HG03442 (cell line): ENCODE measurements around the gene DHX16.
A peak's percentile ranks its signal among the peaks of the same experiment; 100 is the strongest.
"Not testable (repeated sequence)": the region's sequence is repeated elsewhere in the genome, so short reads cannot be mapped to it uniquely, and the experiment has no call there.

Experiments used
- ATAC-seq: cut with Tn5 transposase; IDR thresholded peaks from one replicate; pipeline ENCODE4 v1.9.1; 2021; ENCODE audit warnings: mild to moderate bottlenecking, moderate library complexity; ENCODE audit not compliant: unreplicated experiment

The DHX16 gene

GRCh38 chr6:30672445-30673253 lies at the start of gene DHX16:
TSS of gene DHX16 (minus strand) at chr6:30673006. CDS start at chr6:30672841, 165 bp downstream.
- peak; percentile 76 for ATAC-seq

- ATAC-seq = not testable (repeated sequence)
Measured at GRCh38 chr6:30722025-30722279, 49.1 kb upstream of the DHX16 start.

- ATAC-seq = no peak
Measured at GRCh38 chr6:30721198-30722024, 48.6 kb upstream of the DHX16 start.

GRCh38 chr6:30720738-30721197 lies 48.0 kb upstream of the DHX16 start:
- no peak for ATAC-seq

- ATAC-seq = peak; percentile 34
Measured at GRCh38 chr6:30719791-30720737, 47.3 kb upstream of the DHX16 start, which contains the start of gene TUBB. TSS of gene TUBB (plus strand) at chr6:30720352. CDS start at chr6:30720507, 155 bp downstream.

- ATAC-seq = no peak
Measured at GRCh38 chr6:30719356-30719755, 46.5 kb upstream of the DHX16 start.

- not testable (repeated sequence) for ATAC-seq
Measured at GRCh38 chr6:30717845-30718720, 45.3 kb upstream of the DHX16 start.

- peak; percentile 67 for ATAC-seq
Measured at GRCh38 chr6:30717129-30717844, 44.5 kb upstream of the DHX16 start, which contains the start of gene MDC1. TSS of gene MDC1 (minus strand) at chr6:30717281. CDS start at chr6:30715175, 2,106 bp downstream.

GRCh38 chr6:30716879-30717128 lies 44.0 kb upstream of the DHX16 start:
- no peak for ATAC-seq

- ATAC-seq = no peak
Measured at GRCh38 chr6:30714263-30714662, 41.5 kb upstream of the DHX16 start.

GRCh38 chr6:30712441-30712945 lies 39.7 kb upstream of the DHX16 start:
- no peak for ATAC-seq

- no peak for ATAC-seq
Measured at GRCh38 chr6:30711758-30712380, 39.1 kb upstream of the DHX16 start.

GRCh38 chr6:30709101-30709868 lies 36.5 kb upstream of the DHX16 start:
- no peak for ATAC-seq

- ATAC-seq = no peak
Measured at GRCh38 chr6:30707281-30707850, 34.6 kb upstream of the DHX16 start.

- ATAC-seq = no peak
Measured at GRCh38 chr6:30705620-30706019, 32.8 kb upstream of the DHX16 start.

- no peak for ATAC-seq
Measured at GRCh38 chr6:30703821-30704220, 31.0 kb upstream of the DHX16 start.

- no peak for ATAC-seq
Measured at GRCh38 chr6:30703011-30703410, 30.2 kb upstream of the DHX16 start.

- ATAC-seq = no peak
Measured at GRCh38 chr6:30700340-30700739, 27.5 kb upstream of the DHX16 start.
